Omental fat pad (tissue), 4 donors: Measurements from ENCODE around the gene CLEC5A. TPM values are rescaled to one million over a fixed set of nuclear protein-coding genes. Genes with fewer than 3 reads are reported as not detected.
A peak's percentile ranks its signal among the peaks of the same experiment; 100 is the strongest.
"Not testable (repeated sequence)": the region's sequence is repeated elsewhere in the genome, so short reads cannot be mapped to it uniquely, and the experiment has no call there.

Experiments
- ATAC-seq: fragments of 150-250 bp; one replicate; pipeline ENCODE4 v1.9.1; 2016; ENCODE audit warnings: mild to moderate bottlenecking, moderate library complexity; ENCODE audit not compliant: low FRiP score
- DNase-seq: peaks from one replicate; pipeline ENCODE4 v3.0.0-alpha.2; 2019; ENCODE audit warnings: low spot score
- CTCF ChIP-seq, 3 donors: fragments of 450-650 bp; IDR thresholded peaks; one replicate each; pipeline ENCODE4 v1.5.1; 2016 to 2017; ENCODE audit warnings: antibody characterized with exemption in 3 of 3, mild to moderate bottlenecking in 3 of 3, moderate library complexity in 2 of 3
- total RNA-seq, 4 donors: library from RNA; depleted of rRNA; stranded (reverse); fragments of >200 nt; gene quantifications; one replicate each; pipeline ENCODE4 v1.1.0, GENCODE V29; 2016

CLEC5A gene
- total RNA-seq, 4 donors from 2014 or later = 0.25 to 1.1 (median 0.53) TPM

GRCh38 chr7:141986923-141987322, 40.1 kb upstream of the CLEC5A start:
- DNase-seq (no peak), ATAC-seq (no peak)
- TF ChIP-seq CTCF (IDR thresholded peaks at IDR 0.05) = no peak

DNA sequence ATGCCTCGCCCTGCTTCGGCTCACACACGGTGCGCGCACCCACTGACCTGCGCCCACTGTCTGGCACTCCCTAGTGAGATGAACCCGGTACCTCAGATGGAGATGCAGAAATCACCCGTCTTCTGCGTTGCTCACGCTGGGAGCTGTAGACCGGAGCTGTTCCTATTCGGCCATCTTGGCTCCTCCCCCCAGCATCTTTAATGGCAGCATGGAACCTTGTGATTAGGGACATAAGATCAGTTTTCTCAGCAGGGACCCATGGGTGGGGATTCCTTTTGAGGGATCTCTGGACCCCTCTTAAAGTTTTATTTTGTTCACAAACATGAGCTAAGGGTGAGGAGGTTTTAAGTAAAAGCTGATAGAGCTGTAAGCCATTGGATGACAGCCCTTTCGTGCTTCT, 39.2 kb upstream of the CLEC5A start:
- DNase-seq, ATAC-seq: not testable (repeated sequence)

DNA sequence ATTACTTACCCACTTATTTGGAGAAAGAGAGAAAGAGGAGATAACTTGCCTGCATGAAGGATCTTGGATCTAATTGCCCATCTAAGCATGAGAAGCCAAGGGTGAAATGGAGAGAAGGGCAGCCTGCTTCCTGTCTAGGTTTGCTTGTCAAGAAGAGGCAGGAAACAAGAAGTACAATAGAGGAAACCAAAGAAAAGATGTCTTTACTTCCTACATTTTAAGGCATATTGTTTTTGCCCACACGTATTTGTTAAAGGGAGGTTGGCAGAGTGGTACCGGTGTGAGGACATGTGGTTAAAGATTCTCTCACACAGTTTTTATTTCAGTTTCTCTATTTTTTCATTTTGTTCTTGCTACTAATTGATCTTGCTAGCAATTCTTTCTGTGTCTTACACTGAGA, 32.8 kb upstream of the CLEC5A start:
- no peak for ATAC-seq
- TF ChIP-seq CTCF (IDR thresholded peaks at IDR 0.05) = no peak
- DNase-seq = no peak

DNA sequence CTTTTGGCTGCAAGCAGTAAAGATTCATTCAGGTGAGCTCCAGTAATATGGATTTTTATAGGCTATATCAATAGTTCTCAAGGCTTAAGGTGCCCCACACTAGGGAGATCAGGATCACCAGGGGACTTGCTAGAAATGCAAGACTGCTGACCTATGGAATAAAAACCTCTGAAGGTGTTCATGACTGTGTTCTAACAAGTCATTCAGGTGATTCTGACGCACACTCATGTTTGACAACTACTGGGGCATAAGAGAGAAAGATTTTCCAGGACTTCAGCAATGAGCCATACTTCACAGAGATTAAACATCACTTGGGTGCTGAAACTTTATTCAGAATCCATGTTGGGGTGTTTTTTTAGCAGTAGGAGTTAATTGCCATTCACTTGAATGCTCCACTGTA, 31.6 kb upstream of the CLEC5A start:
- TF ChIP-seq CTCF (IDR thresholded peaks at IDR 0.05) = no peak
- ATAC-seq (no peak), DNase-seq (no peak)

DNA sequence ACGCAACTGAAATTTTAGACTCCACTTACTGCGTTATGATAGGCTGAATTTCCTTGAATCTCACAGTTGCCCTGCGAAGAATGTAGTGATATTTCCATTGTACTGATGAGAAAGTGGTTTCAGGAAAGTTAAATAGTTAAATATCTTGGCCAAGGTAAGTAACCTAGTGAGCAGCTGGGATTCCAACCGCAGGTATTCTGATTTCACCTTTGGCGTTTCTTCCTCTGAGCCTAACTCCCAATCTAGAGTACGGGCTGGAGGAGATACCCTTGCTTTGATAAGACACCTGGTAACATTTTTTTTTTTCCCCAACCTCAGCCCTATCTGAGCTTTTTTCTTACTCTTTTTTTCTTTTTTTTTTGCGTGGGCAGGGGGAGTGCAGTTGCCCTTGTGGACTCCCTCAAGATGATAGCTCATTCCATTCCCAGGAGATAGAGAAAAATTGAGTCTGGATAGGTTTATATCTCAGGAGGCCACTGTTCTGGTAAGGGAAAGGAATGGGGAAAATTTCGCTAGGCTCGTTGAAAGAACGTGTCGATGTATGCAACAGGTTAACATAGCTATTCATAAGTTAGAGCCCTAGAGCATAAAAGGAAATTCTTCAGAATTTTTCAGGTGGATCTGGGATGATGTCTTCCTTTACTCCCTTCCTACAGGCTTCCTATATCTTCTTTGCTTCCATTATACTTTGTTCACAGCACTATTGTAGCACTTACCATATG, 29.9 kb upstream of the CLEC5A start:
- ATAC-seq = no peak
- TF ChIP-seq CTCF (IDR thresholded peaks at IDR 0.05) = no peak
- DNase-seq = no peak

GRCh38 chr7:141975806-141976523, 29.2 kb upstream of the CLEC5A start:
- no peak for ATAC-seq
- TF ChIP-seq CTCF (IDR thresholded peaks at IDR 0.05) = peak in 1 of 3 donors; percentile 49
- DNase-seq = peak; percentile 67

DNA sequence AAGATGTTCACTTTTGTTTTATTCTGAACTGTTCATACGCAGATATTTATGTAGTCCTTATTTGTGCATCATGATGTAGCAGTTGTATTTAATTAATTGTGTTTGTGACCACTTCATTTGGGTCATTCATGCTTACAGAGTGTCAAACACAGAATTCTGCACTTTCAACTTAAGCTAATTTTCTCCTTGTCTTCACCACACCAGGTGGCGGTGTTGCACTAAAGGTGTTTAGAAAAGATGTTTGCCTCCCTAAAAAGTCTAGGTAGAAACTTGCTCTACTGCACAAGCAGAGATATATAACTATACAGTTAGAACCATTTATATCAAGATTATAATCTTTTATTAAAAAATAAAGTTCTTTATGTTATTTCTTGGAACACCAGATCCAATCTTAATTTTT, 28.1 kb upstream of the CLEC5A start:
- DNase-seq = no peak
- ATAC-seq = no peak
- TF ChIP-seq CTCF (IDR thresholded peaks at IDR 0.05) = no peak
